IMR-90 (cell line): ENCODE measurements around the gene SLC39A3. TPM values are rescaled to one million over a fixed set of nuclear protein-coding genes. Genes with fewer than 3 reads are reported as not detected.

Source experiments
- ATAC-seq: fragments of 200-7000 bp; cut with Tn5 transposase; 2 replicates; pipeline ENCODE4 v1.9.1; 2020; ENCODE audit warnings: low read depth, mild to moderate bottlenecking, moderate library complexity
- BruUV-seq: library from RNA; stranded (reverse); fragments of 400-500 nt; replicated peaks from 2 replicates; lab custom pipeline; 2021; lab: Mats Ljungman, UMichigan
- CTCF ChIA-PET: fragments of 300-600 bp; formaldehyde crosslinking; extraction: SDS; loops from one replicate; lab custom pipeline; 2021; ENCODE audit warnings: antibody characterized with exemption; lab: Yijun Ruan, JAX
- POLR2A ChIA-PET: fragments of 300-600 bp; sonication (Branson Sonifier 250); formaldehyde crosslinking; loops from one replicate; lab custom pipeline; 2022; ENCODE audit warnings: antibody characterized with exemption; ENCODE audit not compliant: unreplicated experiment; lab: Charles Lee
- DNase-seq: peaks from one replicate; pipeline ENCODE4 v3.0.0; 2013
- H2AFZ ChIP-seq: replicated peaks from 2 replicates; pipeline ENCODE3; 2013; ENCODE audit warnings: low read length, mild to moderate bottlenecking; ENCODE audit not compliant: poor library complexity
- H2AK5ac ChIP-seq: 2 replicates; pipeline ENCODE4 v1.6.1; 2013; ENCODE audit warnings: low read depth, low read length, inconsistent platforms
- H2AK9ac ChIP-seq: replicated peaks from 2 replicates; pipeline ENCODE3; 2013; ENCODE audit warnings: mild to moderate bottlenecking, low read depth, low read length, moderate library complexity; ENCODE audit not compliant: poor library complexity
- H2BK120ac ChIP-seq: 2 replicates; pipeline ENCODE4 v1.6.1; 2013; ENCODE audit warnings: low read depth, low read length, inconsistent platforms
- H2BK15ac ChIP-seq: 3 replicates; pipeline ENCODE4 v1.6.1; 2013; ENCODE audit warnings: low read depth, low read length, inconsistent platforms
- H2BK20ac ChIP-seq: 2 replicates; pipeline ENCODE4 v1.6.1; 2013; ENCODE audit warnings: low read depth, mild to moderate bottlenecking, inconsistent platforms, low read length, moderate library complexity
- H2BK5ac ChIP-seq: 2 replicates; pipeline ENCODE4 v1.6.1; 2013; ENCODE audit warnings: mild to moderate bottlenecking, low read depth, low read length, inconsistent platforms; ENCODE audit not compliant: poor library complexity, severe bottlenecking
- H3K14ac ChIP-seq: replicated peaks from 2 replicates; pipeline ENCODE4 v1.6.1; 2013; ENCODE audit warnings: low read depth, low read length, inconsistent platforms
- H3K18ac ChIP-seq: 2 replicates; pipeline ENCODE4 v1.6.1; 2013; ENCODE audit warnings: low read depth, low read length, control low read depth
- H3K23ac ChIP-seq: 2 replicates; pipeline ENCODE4 v1.6.1; 2013; ENCODE audit warnings: low read depth, low read length, inconsistent platforms
- H3K27ac ChIP-seq: 2 replicates; pipeline ENCODE4 v1.5.1; 2013; ENCODE audit warnings: mild to moderate bottlenecking, control low read depth, low read length; ENCODE audit not compliant: insufficient read depth
- H3K27me3 ChIP-seq: 2 replicates; pipeline ENCODE4 v1.6.1; 2013; ENCODE audit warnings: low read length; ENCODE audit not compliant: control insufficient read depth, insufficient read depth
- H3K36me3 ChIP-seq: 2 replicates; pipeline ENCODE4 v1.6.1; 2013; ENCODE audit warnings: low read length, mixed read lengths; ENCODE audit not compliant: control insufficient read depth, insufficient read depth
- H3K4ac ChIP-seq: 2 replicates; pipeline ENCODE4 v1.6.1; 2013; ENCODE audit warnings: low read depth, low read length, inconsistent platforms
- H3K4me1 ChIP-seq: 2 replicates; pipeline ENCODE4 v1.6.1; 2013; ENCODE audit warnings: low read length, mixed read lengths; ENCODE audit not compliant: control insufficient read depth, insufficient read depth
- H3K4me2 ChIP-seq: 2 replicates; pipeline ENCODE4 v1.6.1; 2013; ENCODE audit warnings: low read depth, mild to moderate bottlenecking, control low read depth, low read length, moderate library complexity
- H3K4me3 ChIP-seq: 2 replicates; pipeline ENCODE4 v1.5.1; 2013; ENCODE audit warnings: low read depth, mild to moderate bottlenecking, control low read depth, low read length, moderate library complexity; ENCODE audit not compliant: insufficient read depth
- H3K56ac ChIP-seq: 2 replicates; pipeline ENCODE4 v1.6.1; 2013; ENCODE audit warnings: low read length, inconsistent platforms; ENCODE audit not compliant: insufficient read depth; ENCODE audit errors: extremely low read depth
- H3K79me1 ChIP-seq, 2 experiments: 2 replicates each; pipeline ENCODE4 v1.6.1; 2013; ENCODE audit warnings: low read length in 2 of 2, inconsistent platforms in 1 of 2, low read depth in 1 of 2
- H3K9ac ChIP-seq: 2 replicates; pipeline ENCODE4 v1.6.1; 2013; ENCODE audit warnings: low read depth, low read length, control low read depth
- H3K9me1 ChIP-seq: 2 replicates; pipeline ENCODE4 v1.6.1; 2013; ENCODE audit warnings: low read length, inconsistent platforms; ENCODE audit not compliant: insufficient read depth
- H3K9me3 ChIP-seq: 2 replicates; pipeline ENCODE4 v1.6.1; 2013; ENCODE audit warnings: low read length; ENCODE audit not compliant: control insufficient read depth, insufficient read depth
- H4K20me1 ChIP-seq: 2 replicates; pipeline ENCODE4 v1.6.1; 2013; ENCODE audit warnings: low read length, inconsistent platforms; ENCODE audit not compliant: insufficient read depth
- H4K5ac ChIP-seq: 2 replicates; pipeline ENCODE4 v1.6.1; 2013; ENCODE audit warnings: mild to moderate bottlenecking, low read depth, low read length, control low read depth
- H4K8ac ChIP-seq, 2 experiments: 2 replicates each; pipeline ENCODE4 v1.6.1; 2013; ENCODE audit warnings: low read depth in 2 of 2, low read length in 2 of 2, control low read depth in 1 of 2, inconsistent platforms in 1 of 2
- H4K91ac ChIP-seq: 2 replicates; pipeline ENCODE4 v1.6.1; 2013; ENCODE audit warnings: low read depth, low read length, inconsistent platforms; ENCODE audit not compliant: insufficient read depth
- CTCF ChIP-seq: conservative IDR thresholded peaks from 2 replicates; pipeline ENCODE4 v1.5.1; 2012; ENCODE audit warnings: mild to moderate bottlenecking, low read depth, low read length, improper control_type of control experiment
- ELK1 ChIP-seq: fragments of 150-350 bp; IDR thresholded peaks from 2 replicates; pipeline ENCODE4 v1.6.1; 2016; ENCODE audit warnings: low read depth, mild to moderate bottlenecking, low read length, moderate library complexity, borderline replicate concordance
- MAZ ChIP-seq: IDR thresholded peaks from 2 replicates; pipeline ENCODE4 v1.6.1; 2012; ENCODE audit warnings: low read depth, mild to moderate bottlenecking, low read length, improper control_type of control experiment, moderate library complexity, borderline replicate concordance
- MXI1 ChIP-seq: IDR thresholded peaks from 2 replicates; pipeline ENCODE4 v1.6.1; 2012; ENCODE audit warnings: low read depth, mild to moderate bottlenecking, low read length, moderate library complexity, borderline replicate concordance
- NFE2L2 ChIP-seq: fragments of 150-350 bp; IDR thresholded peaks from 2 replicates; pipeline ENCODE4 v1.6.1; 2016; ENCODE audit warnings: low read depth, mild to moderate bottlenecking, low read length
- POLR2A ChIP-seq: IDR thresholded peaks from 2 replicates; pipeline ENCODE4 v1.6.1; 2012; ENCODE audit warnings: mild to moderate bottlenecking, low read depth, low read length
- RAD21 ChIP-seq: IDR thresholded peaks from 2 replicates; pipeline ENCODE4 v1.6.1; 2012; ENCODE audit warnings: low read length, improper control_type of control experiment
- RCOR1 ChIP-seq: IDR thresholded peaks from 2 replicates; pipeline ENCODE4 v1.6.1; 2012; ENCODE audit warnings: mild to moderate bottlenecking, low read length, improper control_type of control experiment; ENCODE audit not compliant: insufficient replicate concordance
- RFX5 ChIP-seq: IDR thresholded peaks from 2 replicates; pipeline ENCODE4 v1.8.0; 2012; ENCODE audit warnings: low read depth, mild to moderate bottlenecking, low read length, moderate library complexity
- SMC3 ChIP-seq: fragments of 150-350 bp; IDR thresholded peaks from 2 replicates; pipeline ENCODE4 v1.6.1; 2016; ENCODE audit warnings: low read depth, mild to moderate bottlenecking, antibody characterized with exemption, low read length, moderate library complexity
- USF2 ChIP-seq: fragments of 150-350 bp; IDR thresholded peaks from 2 replicates; pipeline ENCODE4 v1.6.1; 2017; ENCODE audit warnings: mild to moderate bottlenecking, antibody characterized with exemption, low read length, low read depth
- whole genome bisulfite sequencing, 2 experiments: methylation state at CpG; one replicate each; pipeline versions ENCODE4 v1.1.5 to v1.1.7; 2013; ENCODE audit warnings: missing lambda C conversion rate in 2 of 2; ENCODE audit not compliant: insufficient read length in 1 of 2; ENCODE audit errors: extremely low coverage in 2 of 2; 5-methylcytosine and 5-hydroxymethylcytosine counted together
- dilution Hi-C: fragments of 300-500 bp; cut with HindIII; formaldehyde crosslinking; loops from one replicate; pipeline ENCODE4 v1.14.3; 2018; ENCODE audit warnings: low sequenced_read_pairs; ENCODE audit not compliant: unreplicated experiment
- in situ Hi-C: fragments of 300-500 bp; cut with MboI; formaldehyde crosslinking; loops from 3 replicates; pipeline ENCODE4 v1.14.3; 2019; ENCODE audit warnings: low sequenced_read_pairs, inconsistent platforms, mixed read lengths
- intact Hi-C: fragments of 100-400 bp; cut with micrococcal nuclease; formaldehyde crosslinking; loops from 2 replicates; pipeline ENCODE4 v1.10.0; 2022
- polyA plus RNA-seq, 3 experiments: library from polyadenylated mRNA; depleted of rRNA; stranded (reverse); fragments of >200 nt; gene quantifications; 2 replicates each; pipeline ENCODE4 v1.2.3, GENCODE V29; 2012; ENCODE audit warnings: low replicate concordance in 1 of 3
- total RNA-seq: library from RNA; depleted of rRNA; stranded (reverse); fragments of >200 nt; gene quantifications from 2 replicates; pipeline ENCODE4 v1.2.3, GENCODE V29; 2012

The SLC39A3 gene
- total and polyA plus RNA-seq, 2 of the 4 experiments (the other 2 are of a cell fraction) = 12.4 to 38.2 TPM

- H3K79me1 ChIP-seq = peaks cover 0 to 6% of the 10 kb centered on the region in 2 experiments; a peak in 1 of 4 replicates
- CTCF ChIA-PET = no interaction called here
- no peak overlapping the region for H4K8ac ChIP-seq
- no peak overlapping the region for H2AK9ac ChIP-seq
- TF ChIP-seq ELK1 = no peak
- no peak for TF ChIP-seq RCOR1
- TF ChIP-seq NFE2L2 = no peak
- no peak for TF ChIP-seq SMC3
- TF ChIP-seq USF2 = no peak
- TF ChIP-seq MXI1 = no peak
- TF ChIP-seq RAD21 = no peak
- no peak for TF ChIP-seq POLR2A
- TF ChIP-seq CTCF = no peak
- TF ChIP-seq MAZ = no peak
- no peak for TF ChIP-seq RFX5
- intact Hi-C loops (no loop called here), in situ Hi-C loops (no loop called here), dilution Hi-C loops (no loop called here)
- H4K91ac ChIP-seq = no peak overlapping the region
- no peak overlapping the region for H2BK5ac ChIP-seq
- no peaks in the 10 kb centered on the region for H3K9me3 ChIP-seq
- peaks cover 14% of the 10 kb centered on the region for H3K27me3 ChIP-seq
- no peak overlapping the region for H2BK20ac ChIP-seq
- no peak overlapping the region for H3K4me3 ChIP-seq
- no peak overlapping the region for H3K27ac ChIP-seq
- ATAC-seq (no peak), DNase-seq (no peak)
- H3K14ac ChIP-seq = no peak overlapping the region
- no peaks in the 10 kb centered on the region for H3K36me3 ChIP-seq
- no peak overlapping the region for H3K4ac ChIP-seq
- H4K5ac ChIP-seq = no peak overlapping the region
- no peak overlapping the region for H3K23ac ChIP-seq
- no peak overlapping the region for H3K56ac ChIP-seq
- no peaks in the 10 kb centered on the region; the same call in 1 of the 2 replicates for H4K20me1 ChIP-seq
- peaks cover 7% of the 10 kb centered on the region; the same call in 1 of the 2 replicates for H3K9me1 ChIP-seq
- no peak overlapping the region for H2BK120ac ChIP-seq
- H2AFZ ChIP-seq = peak overlapping the region; percentile 5
- no peak overlapping the region for H3K18ac ChIP-seq
- no peak overlapping the region for H2AK5ac ChIP-seq
- no peak overlapping the region for H3K9ac ChIP-seq
- 40% methylated on average over 4 of the region's 26 CpGs; no CpG with 5 or more reads in 1 of the 2 experiments for WGBS, 2 experiments
- no TSS peak for BruUV-seq
- H3K4me1 ChIP-seq = peaks cover 12% of the 10 kb centered on the region
- POLR2A ChIA-PET = no interaction called here
- H3K4me2 ChIP-seq = no peak overlapping the region
- H2BK15ac ChIP-seq = no peak overlapping the region
Measured at GRCh38 chr19:2726904-2727639, 12.7 kb downstream of the SLC39A3 start.
